Ovary (tissue), 3 donors: ENCODE results near the gene HOXB3.

Experiments used
- CTCF ChIP-seq, 3 donors: fragments of 450-650 bp in 2 of 3; fragments of 200-600 bp in 1 of 3; IDR thresholded peaks; one replicate each; pipeline versions ENCODE4 v1.5.1 to v1.8.0; 2016 to 2022; ENCODE audit warnings: antibody characterized with exemption in 3 of 3, mild to moderate bottlenecking in 1 of 3
- EP300 ChIP-seq: sonication (generic); formaldehyde crosslinking; IDR thresholded peaks from one replicate; pipeline ENCODE4 v1.6.1; 2017; ENCODE audit warnings: antibody characterized with exemption
- POLR2A ChIP-seq: fragments of 450-650 bp; IDR thresholded peaks from one replicate; pipeline ENCODE4 v1.6.1; 2017; ENCODE audit warnings: antibody characterized with exemption, mild to moderate bottlenecking, moderate library complexity
- donor health status: DM: no; HTN: no; CAD: no.

- TF ChIP-seq CTCF (IDR thresholded peaks at IDR 0.05) (no peak), POLR2A (no peak), EP300 (no peak)
Observed at GRCh38 chr17:48579760-48580554, 10.1 kb downstream of the HOXB3 start.
